Panc1 (cell line): ENCODE data around the gene SLC6A11. TPM values are rescaled to one million over a fixed set of nuclear protein-coding genes. Genes with fewer than 3 reads are reported as not detected.

Experiments
- ATAC-seq: fragments of 200-7000 bp; cut with Tn5 transposase; 2 replicates; pipeline ENCODE4 v1.9.1; 2020; ENCODE audit warnings: mild to moderate bottlenecking, moderate library complexity
- BruUV-seq: library from RNA; stranded (reverse); fragments of 400-500 nt; replicated peaks from 2 replicates; lab custom pipeline; 2021; lab: Mats Ljungman, UMichigan
- CTCF ChIA-PET: fragments of 300-600 bp; sonication (Branson Sonifier 250); formaldehyde crosslinking; loops from one replicate; lab custom pipeline; 2022; ENCODE audit warnings: antibody characterized with exemption; lab: Charles Lee
- POLR2A ChIA-PET: fragments of 300-600 bp; sonication (Branson Sonifier 250); formaldehyde crosslinking; loops from one replicate; lab custom pipeline; 2022; ENCODE audit warnings: antibody characterized with exemption; lab: Charles Lee
- DNase-seq: peaks from one replicate; pipeline ENCODE4 v3.0.0-alpha.2; 2010; ENCODE audit warnings: low read depth, low spot score
- H3K27ac ChIP-seq: 2 replicates; pipeline ENCODE4 v1.5.1; 2011; ENCODE audit warnings: mild to moderate bottlenecking, low read length, inconsistent platforms
- H3K27me3 ChIP-seq: fragments of 200-500 bp; sonication (Bioruptor generic); 2 replicates; pipeline ENCODE4 v1.6.0; 2014; ENCODE audit warnings: low read length, inconsistent platforms; ENCODE audit not compliant: control insufficient read depth, insufficient read depth
- H3K36me3 ChIP-seq: fragments of 200-500 bp; sonication (Bioruptor generic); 2 replicates; pipeline ENCODE4 v1.5.1; 2014; ENCODE audit warnings: inconsistent platforms, mild to moderate bottlenecking, low read length, moderate library complexity; ENCODE audit not compliant: control insufficient read depth, insufficient read depth
- H3K4me1 ChIP-seq: 2 replicates; pipeline ENCODE4 v1.5.1; 2011; ENCODE audit warnings: inconsistent platforms, mild to moderate bottlenecking, low read length, moderate library complexity; ENCODE audit not compliant: control insufficient read depth, insufficient read depth
- H3K4me3 ChIP-seq, 2 experiments: 2 replicates each; pipeline ENCODE4 v1.5.1; 2011 to 2012; ENCODE audit warnings: low read depth in 2 of 2, low read length in 2 of 2, mild to moderate bottlenecking in 2 of 2, inconsistent platforms in 1 of 2, moderate library complexity in 1 of 2
- H3K9me3 ChIP-seq: fragments of 200-500 bp; sonication (Bioruptor generic); 2 replicates; pipeline ENCODE4 v1.5.1; 2014; ENCODE audit warnings: low read depth, mild to moderate bottlenecking, inconsistent platforms, low read length, moderate library complexity; ENCODE audit not compliant: control insufficient read depth, insufficient read depth
- CTCF ChIP-seq: fragments of 450-650 bp; IDR thresholded peaks from 2 replicates; pipeline ENCODE4 v1.5.1; 2017; ENCODE audit warnings: mild to moderate bottlenecking
- POLR2AphosphoS5 ChIP-seq: IDR thresholded peaks from 2 replicates; pipeline ENCODE4 v1.6.1; 2012; ENCODE audit warnings: mild to moderate bottlenecking, low read depth, low read length, moderate library complexity
- REST ChIP-seq, 2 experiments: IDR thresholded peaks; 2 replicates each; pipeline ENCODE4 v1.6.1; 2011 to 2012; ENCODE audit warnings: low read depth in 2 of 2, control low read depth in 1 of 2, low read length in 1 of 2, mild to moderate bottlenecking in 1 of 2, moderate library complexity in 1 of 2; ENCODE audit not compliant: insufficient read depth in 1 of 2
- SIN3A ChIP-seq: IDR thresholded peaks from 2 replicates; pipeline ENCODE4 v1.6.1; 2012; ENCODE audit warnings: low read depth, mild to moderate bottlenecking, low read length, moderate library complexity, borderline replicate concordance; ENCODE audit not compliant: insufficient read depth
- TCF7L2 ChIP-seq: IDR thresholded peaks from 2 replicates; pipeline ENCODE4 v1.6.1; 2011; ENCODE audit warnings: mild to moderate bottlenecking, low read depth, low read length, inconsistent platforms
- in situ Hi-C: cut with HindIII; loops from 2 replicates; pipeline ENCODE4 v1.10.0; 2016; ENCODE audit warnings: low sequenced_read_pairs, low pct_unique_long_range_greater_than_20kb
- intact Hi-C: fragments of 100-400 bp; cut with micrococcal nuclease; formaldehyde crosslinking; loops from one replicate; pipeline ENCODE4 v1.10.0; 2022; ENCODE audit not compliant: unreplicated experiment
- total RNA-seq: library from RNA; stranded (reverse); gene quantifications from one replicate; pipeline ENCODE4 v1.2.1, GENCODE V29; 2021; ENCODE audit not compliant: unreplicated experiment

SLC6A11 gene
- total RNA-seq, 1 experiment from 2014 or later = not detected

- no TSS peak for BruUV-seq
- ATAC-seq = no peak
- CTCF ChIA-PET = no interaction called here
Measured at GRCh38 chr3:10845001-10845761, 29.2 kb downstream of the SLC6A11 start.

More at GRCh38 chr3:10845001-10845761, 29.2 kb downstream of the SLC6A11 start:
- H3K27me3 ChIP-seq = peaks cover 5% of the 10 kb centered on the region
- H3K9me3 ChIP-seq = no peaks in the 10 kb centered on the region
- no peaks in the 10 kb centered on the region for H3K36me3 ChIP-seq
- no peak overlapping the region for H3K27ac ChIP-seq
- H3K4me1 ChIP-seq = no peaks in the 10 kb centered on the region
- TF ChIP-seq CTCF = no peak
- TF ChIP-seq TCF7L2 = no peak
- no peak for TF ChIP-seq REST (IDR thresholded peaks at IDR 0.05; ENCODE audit: insufficient read depth in 1 of 2, low read depth in 2 of 2, low read length in 1 of 2)
- TF ChIP-seq SIN3A = no peak
- no peak for TF ChIP-seq POLR2AphosphoS5
- POLR2A ChIA-PET = no interaction called here
- no peak overlapping the region for H3K4me3 ChIP-seq
- in situ Hi-C loops (no loop called here), intact Hi-C loops (no loop called here)
- DNase-seq = no peak
